ENCODE measurements around the gene RSKR.
"Not testable (repeated sequence)": the region's sequence is repeated elsewhere in the genome, so short reads cannot be mapped to it uniquely, and the experiment has no call there.

The RSKR gene

GRCh38 chr17:28622186-28622585, 8.2 kb upstream of the RSKR start:
- DNase-seq, result no peak

- no peak for DNase-seq
These were observed 6.0 kb upstream of the RSKR start for GRCh38 chr17:28620010-28620409.

- DNase-seq, result no peak
These were observed 4.5 kb upstream of the RSKR start for GRCh38 chr17:28618464-28618863.

- DNase-seq, result no peak
These were observed 2.3 kb upstream of the RSKR start for GRCh38 chr17:28616281-28616680.

GRCh38 chr17:28615260-28615940, 1.4 kb upstream of the RSKR start:
- no peak for DNase-seq

- DNase-seq, result peak; percentile 68
These were observed 781 bp downstream of the RSKR start for GRCh38 chr17:28612936-28613872.

- DNase-seq, result peak; percentile 13
These were observed 1.5 kb downstream of the RSKR start for GRCh38 chr17:28612531-28612930.

- DNase-seq, result no peak
These were observed 3.6 kb downstream of the RSKR start for GRCh38 chr17:28610376-28610775.

GRCh38 chr17:28604031-28604430, 10.0 kb downstream of the RSKR start:
- not testable (repeated sequence) for DNase-seq

GRCh38 chr17:28599311-28600184, 14.4 kb downstream of the RSKR start:
- peak; percentile 85 for DNase-seq

GRCh38 chr17:28598799-28599310, 15.1 kb downstream of the RSKR start, which contains the start of gene SPAG5:
SPAG5 (minus strand) TSS chr17:28599025; CDS start chr17:28598946, 79 bp downstream.
- peak; percentile 97 for DNase-seq

GRCh38 chr17:28598389-28598788, 15.6 kb downstream of the RSKR start:
- DNase-seq, result no peak

GRCh38 chr17:28597606-28598383, 16.2 kb downstream of the RSKR start:
- DNase-seq, result peak; percentile 42

- DNase-seq, result no peak
These were observed 21.7 kb downstream of the RSKR start for GRCh38 chr17:28592260-28592659.

- DNase-seq, result no peak
These were observed 28.1 kb downstream of the RSKR start for GRCh38 chr17:28585851-28586250.

- DNase-seq, result no peak
These were observed 29.6 kb downstream of the RSKR start for GRCh38 chr17:28584434-28584833.

GRCh38 chr17:28582513-28582912, 31.5 kb downstream of the RSKR start:
- DNase-seq, result no peak

GRCh38 chr17:28580959-28581358, 33.0 kb downstream of the RSKR start:
- no peak for DNase-seq

GRCh38 chr17:28579526-28579925, 34.5 kb downstream of the RSKR start:
- DNase-seq, result no peak

- no peak for DNase-seq
These were observed 35.5 kb downstream of the RSKR start for GRCh38 chr17:28578246-28579195.

GRCh38 chr17:28577466-28577824, 36.5 kb downstream of the RSKR start:
- no peak for DNase-seq
